Measurements from ENCODE around the gene WNK4.

Gene WNK4

DNA sequence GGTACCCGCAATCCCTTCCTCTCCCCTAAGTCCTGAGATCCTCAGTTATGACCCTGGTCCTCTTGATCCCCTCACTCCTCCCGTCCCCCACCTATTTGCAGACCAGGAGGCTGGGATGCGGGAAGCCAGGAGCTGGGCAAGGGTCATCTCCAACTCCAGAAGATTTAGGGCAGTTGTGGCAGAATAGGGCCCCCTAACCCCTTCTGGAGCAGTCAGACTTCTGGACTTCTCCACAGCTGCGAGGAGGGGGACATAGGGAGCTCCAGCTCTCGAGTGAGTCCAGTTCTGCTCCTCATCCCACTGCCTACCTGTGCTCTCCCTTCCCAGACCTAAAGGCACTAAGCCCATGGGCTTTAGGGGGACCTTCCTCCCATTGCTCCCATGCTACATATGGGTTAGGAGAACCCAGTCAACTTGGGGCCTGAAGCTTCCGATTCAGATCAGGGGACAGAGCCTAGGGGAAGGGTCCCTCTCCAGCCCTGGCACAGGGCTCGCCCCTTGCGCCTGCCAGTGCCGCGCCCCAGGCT, 1.3 kb downstream of the WNK4 start:
- TF ChIP-seq POLR2AphosphoS5 (IDR thresholded peaks at IDR 0.05; ENCODE audit: low read depth, low read length) (no peak), SIN3A (IDR thresholded peaks at IDR 0.05; ENCODE audit: borderline replicate concordance, insufficient read depth, low read length) (no peak), REST (IDR thresholded peaks at IDR 0.05; ENCODE audit: insufficient read depth in 1 of 2, low read depth in 2 of 2, low read length in 2 of 2) (no peak), TAF1 (IDR thresholded peaks at IDR 0.05; ENCODE audit: borderline replicate concordance, insufficient read depth, low read length) (no peak), FOXP2 (optimal IDR thresholded peaks at IDR 0.05; ENCODE audit: borderline replicate concordance, extremely low read depth, extremely low read length, insufficient read depth) (no peak)

- TF ChIP-seq POLR2AphosphoS5 (IDR thresholded peaks at IDR 0.05; ENCODE audit: low read depth, low read length) (no peak), SIN3A (IDR thresholded peaks at IDR 0.05; ENCODE audit: borderline replicate concordance, insufficient read depth, low read length) (no peak), FOXP2 (optimal IDR thresholded peaks at IDR 0.05; ENCODE audit: borderline replicate concordance, extremely low read depth, extremely low read length, insufficient read depth) (no peak), REST (IDR thresholded peaks at IDR 0.05; ENCODE audit: insufficient read depth in 1 of 2, low read depth in 2 of 2, low read length in 2 of 2) (no peak), TAF1 (IDR thresholded peaks at IDR 0.05; ENCODE audit: borderline replicate concordance, insufficient read depth, low read length) (no peak)
These were observed 2.0 kb downstream of the WNK4 start for GRCh38 chr17:42782166-42783061.

- no peak for TF ChIP-seq FOXP2 (optimal IDR thresholded peaks at IDR 0.05; ENCODE audit: borderline replicate concordance, extremely low read depth, extremely low read length, insufficient read depth)
- no peak for TF ChIP-seq POLR2AphosphoS5 (IDR thresholded peaks at IDR 0.05; ENCODE audit: low read depth, low read length)
- TF ChIP-seq REST (IDR thresholded peaks at IDR 0.05; ENCODE audit: insufficient read depth in 1 of 2, low read depth in 2 of 2, low read length in 2 of 2): no peak
- TF ChIP-seq TAF1 (IDR thresholded peaks at IDR 0.05; ENCODE audit: borderline replicate concordance, insufficient read depth, low read length): no peak
- no peak for TF ChIP-seq SIN3A (IDR thresholded peaks at IDR 0.05; ENCODE audit: borderline replicate concordance, insufficient read depth, low read length)
These were observed 2.8 kb downstream of the WNK4 start for GRCh38 chr17:42783062-42783790.

DNA sequence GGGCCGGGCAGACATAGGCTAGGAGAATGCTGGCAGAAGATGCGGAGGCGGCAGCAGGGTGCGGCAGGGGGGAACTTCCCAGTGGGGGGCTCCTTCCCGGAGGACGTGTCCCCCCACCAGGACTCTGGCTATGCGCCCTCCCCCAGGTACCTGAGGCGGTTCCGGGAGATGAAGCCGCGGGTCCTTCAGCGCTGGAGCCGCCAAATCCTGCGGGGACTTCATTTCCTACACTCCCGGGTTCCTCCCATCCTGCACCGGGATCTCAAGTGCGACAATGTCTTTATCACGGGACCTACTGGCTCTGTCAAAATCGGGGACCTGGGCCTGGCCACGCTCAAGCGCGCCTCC, 3.4 kb downstream of the WNK4 start:
- TF ChIP-seq TAF1 (IDR thresholded peaks at IDR 0.05; ENCODE audit: borderline replicate concordance, insufficient read depth, low read length): no peak
- TF ChIP-seq REST (IDR thresholded peaks at IDR 0.05; ENCODE audit: insufficient read depth in 1 of 2, low read depth in 2 of 2, low read length in 2 of 2): no peak
- no peak for TF ChIP-seq SIN3A (IDR thresholded peaks at IDR 0.05; ENCODE audit: borderline replicate concordance, insufficient read depth, low read length)
- TF ChIP-seq POLR2AphosphoS5 (IDR thresholded peaks at IDR 0.05; ENCODE audit: low read depth, low read length): no peak
- TF ChIP-seq FOXP2 (optimal IDR thresholded peaks at IDR 0.05; ENCODE audit: borderline replicate concordance, extremely low read depth, extremely low read length, insufficient read depth): no peak

Measured in PFSK-1 (cell line).